VCaP (cell line): ENCODE measurements around the gene STAG3.
"Not testable (repeated sequence)": the region's sequence is repeated elsewhere in the genome, so short reads cannot be mapped to it uniquely, and the experiment has no call there.

ENCODE experiments used
- H3K27ac ChIP-seq: fragments of 450-650 bp; 2 replicates; pipeline ENCODE4 v1.5.1; 2017
- TF ChIP-seq, protein P1 (sequence below): fragments of 450-650 bp; conservative IDR thresholded peaks from 2 replicates; pipeline ENCODE4 v1.5.1; 2017; ENCODE audit warnings: mild to moderate bottlenecking, moderate library complexity

The STAG3 gene

DNA sequence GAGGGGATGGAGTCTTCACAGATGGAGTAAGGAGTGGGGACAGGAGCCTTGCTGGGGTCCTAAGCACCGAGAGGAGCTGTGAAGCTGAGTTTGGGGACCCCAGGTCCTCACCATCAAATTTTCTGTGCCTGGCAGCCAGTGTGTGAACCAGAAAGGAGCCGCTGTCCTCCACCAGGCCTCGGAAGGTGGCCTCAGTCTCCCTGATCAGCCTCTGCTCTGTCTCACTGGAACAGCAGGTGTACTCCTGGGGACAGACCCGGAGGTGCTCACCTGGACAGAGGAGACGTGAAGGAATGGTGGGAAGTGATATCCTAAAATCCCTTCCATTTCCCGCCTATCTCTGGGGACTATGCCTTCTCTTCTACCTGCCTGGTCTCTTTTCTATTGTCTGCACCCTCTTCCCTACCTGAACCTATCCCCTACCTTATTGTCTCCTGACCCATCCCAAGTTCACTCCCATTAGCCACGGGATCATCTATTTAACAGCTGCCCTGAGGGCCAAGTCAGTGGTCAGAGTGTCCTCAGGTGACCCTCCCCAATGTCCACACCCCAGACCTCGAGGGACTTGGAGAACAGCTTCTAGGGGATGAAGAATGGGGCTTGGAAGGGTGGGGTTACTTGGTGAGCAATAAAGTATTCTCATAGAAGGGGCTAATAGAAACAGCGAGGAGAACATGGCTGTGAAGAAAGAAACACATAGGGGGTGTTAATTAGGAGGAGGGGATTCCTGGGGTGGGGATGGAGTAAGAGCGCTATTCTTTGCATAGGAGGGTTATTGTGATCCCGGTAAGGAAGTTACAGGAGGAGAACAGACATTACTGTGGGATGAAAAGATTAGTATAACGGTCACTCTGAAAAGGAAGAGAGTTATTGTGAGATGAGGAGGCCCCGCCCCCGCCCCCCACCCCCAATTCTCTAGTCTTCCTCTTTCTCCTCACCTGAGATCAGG, 1.3 kb upstream of the STAG3 start:
- TF ChIP-seq, protein P1, sequence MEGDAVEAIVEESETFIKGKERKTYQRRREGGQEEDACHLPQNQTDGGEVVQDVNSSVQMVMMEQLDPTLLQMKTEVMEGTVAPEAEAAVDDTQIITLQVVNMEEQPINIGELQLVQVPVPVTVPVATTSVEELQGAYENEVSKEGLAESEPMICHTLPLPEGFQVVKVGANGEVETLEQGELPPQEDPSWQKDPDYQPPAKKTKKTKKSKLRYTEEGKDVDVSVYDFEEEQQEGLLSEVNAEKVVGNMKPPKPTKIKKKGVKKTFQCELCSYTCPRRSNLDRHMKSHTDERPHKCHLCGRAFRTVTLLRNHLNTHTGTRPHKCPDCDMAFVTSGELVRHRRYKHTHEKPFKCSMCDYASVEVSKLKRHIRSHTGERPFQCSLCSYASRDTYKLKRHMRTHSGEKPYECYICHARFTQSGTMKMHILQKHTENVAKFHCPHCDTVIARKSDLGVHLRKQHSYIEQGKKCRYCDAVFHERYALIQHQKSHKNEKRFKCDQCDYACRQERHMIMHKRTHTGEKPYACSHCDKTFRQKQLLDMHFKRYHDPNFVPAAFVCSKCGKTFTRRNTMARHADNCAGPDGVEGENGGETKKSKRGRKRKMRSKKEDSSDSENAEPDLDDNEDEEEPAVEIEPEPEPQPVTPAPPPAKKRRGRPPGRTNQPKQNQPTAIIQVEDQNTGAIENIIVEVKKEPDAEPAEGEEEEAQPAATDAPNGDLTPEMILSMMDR, result no peak
- peak overlapping the region; percentile 48 for H3K27ac ChIP-seq

DNA sequence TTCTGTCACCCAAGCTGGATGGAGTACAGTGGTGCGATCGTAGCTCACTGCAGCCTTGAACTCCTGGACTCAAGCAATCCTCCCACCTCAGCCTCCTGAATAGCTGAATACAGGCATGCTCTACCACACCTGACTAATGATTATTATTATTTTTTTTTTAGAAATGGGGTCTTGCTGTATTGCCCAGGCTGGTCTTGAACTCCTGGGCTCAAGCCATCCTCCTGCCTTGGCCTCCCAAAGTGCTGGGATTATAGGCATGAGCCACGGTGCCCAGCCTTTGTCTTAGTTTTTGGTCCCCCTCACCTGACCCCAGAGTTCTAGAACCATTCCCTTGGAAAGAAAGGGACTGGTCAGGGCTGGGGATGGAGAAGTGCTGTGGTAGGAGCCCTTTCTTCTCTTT, 2.4 kb downstream of the STAG3 start:
- H3K27ac ChIP-seq, result not testable (repeated sequence)

DNA sequence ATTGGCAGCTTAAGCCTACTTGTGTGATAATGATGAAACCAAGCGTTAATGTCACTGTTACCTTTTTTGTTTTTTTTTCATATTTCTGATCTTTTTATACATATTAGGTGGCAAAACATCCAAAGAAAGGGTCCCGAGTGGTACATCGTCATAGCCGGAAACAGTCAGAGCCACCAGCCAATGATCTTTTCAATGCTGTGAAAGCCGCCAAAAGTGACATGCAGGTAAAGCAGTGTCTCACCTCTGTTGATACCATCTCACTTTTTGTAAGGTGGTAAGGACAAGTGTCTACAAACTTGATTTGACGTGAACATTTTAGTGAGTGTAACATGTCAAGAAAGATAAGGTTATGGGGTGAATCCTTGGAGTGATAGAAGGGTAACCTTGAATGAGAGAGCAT, 4.9 kb downstream of the STAG3 start:
- not testable (repeated sequence) for H3K27ac ChIP-seq

DNA sequence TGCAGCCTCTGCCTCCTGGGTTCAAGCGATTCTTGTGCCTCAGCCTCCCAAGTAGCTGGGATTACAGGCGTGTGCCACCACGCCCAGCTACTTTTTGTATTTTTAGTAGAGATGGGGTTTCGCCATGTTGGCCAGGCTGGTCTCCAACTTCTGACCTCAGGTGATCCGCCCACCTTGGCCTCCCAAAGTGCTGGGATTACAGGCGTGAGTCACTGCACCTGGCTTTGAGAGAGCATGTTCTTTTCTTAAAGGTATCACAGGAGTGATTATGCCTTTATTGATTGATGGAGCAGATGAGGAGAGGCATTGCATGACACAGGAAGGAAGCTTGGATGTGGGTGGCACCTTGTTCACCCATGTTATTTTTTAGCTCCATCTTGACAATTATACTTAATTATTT, 5.4 kb downstream of the STAG3 start:
- not testable (repeated sequence) for H3K27ac ChIP-seq

GRCh38 chr7:100185726-100186125, 8.0 kb downstream of the STAG3 start:
- no peak overlapping the region for H3K27ac ChIP-seq

DNA sequence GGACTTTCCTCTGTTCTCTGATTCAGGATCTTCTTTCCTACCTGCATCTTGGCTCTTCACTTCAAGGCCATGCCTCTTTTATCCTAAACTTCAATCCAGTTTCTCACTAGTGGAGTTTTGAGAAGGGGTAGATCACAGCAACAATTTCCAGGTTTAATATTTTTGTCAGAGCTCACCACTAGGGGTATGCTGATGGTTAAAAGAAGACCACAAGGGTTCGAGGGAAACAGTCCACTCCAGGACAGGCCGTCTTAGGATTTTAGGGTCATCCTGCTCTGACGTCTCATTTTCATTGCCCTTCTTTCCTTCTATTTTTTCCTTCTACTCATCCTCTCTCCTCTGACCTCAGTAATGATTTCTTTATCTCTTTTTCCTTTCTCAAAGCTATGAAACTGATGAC, 11.3 kb downstream of the STAG3 start:
- TF ChIP-seq, protein P1, result no peak
- no peak overlapping the region for H3K27ac ChIP-seq

More at GRCh38 chr7:100185726-100186125, 8.0 kb downstream of the STAG3 start:
- TF ChIP-seq, protein P1, result no peak

DNA sequence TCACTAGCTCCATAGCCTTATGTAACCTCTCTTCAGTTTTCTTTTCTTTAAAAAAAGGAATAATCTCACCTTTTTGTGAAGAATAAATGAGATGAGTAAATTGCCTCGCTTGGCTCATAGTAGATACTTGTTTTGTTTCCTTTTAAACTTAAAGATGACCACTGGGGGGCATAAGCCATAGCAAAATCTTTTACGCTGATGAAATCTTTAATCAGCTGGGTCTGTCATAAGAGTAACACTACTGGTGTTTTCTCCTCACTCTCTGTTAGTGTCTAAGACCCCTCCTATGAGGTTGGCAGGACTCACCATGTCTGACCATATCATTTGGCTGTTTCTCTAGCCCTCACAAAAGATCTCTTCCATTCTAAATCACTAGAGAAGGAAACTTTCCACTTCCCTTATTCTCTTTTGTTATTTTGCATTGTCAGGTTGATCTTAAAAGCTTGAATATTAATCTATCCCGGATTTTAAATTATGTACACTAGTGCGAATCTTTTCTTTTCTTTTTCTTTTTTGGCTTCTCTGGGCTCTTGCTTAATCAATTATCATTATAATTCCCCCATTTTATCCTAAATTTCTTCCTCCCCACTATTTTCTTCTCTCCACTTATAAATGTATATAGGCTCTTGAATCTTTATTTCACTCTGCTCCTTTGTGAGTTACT, 12.5 kb downstream of the STAG3 start:
- no peak overlapping the region for H3K27ac ChIP-seq
- TF ChIP-seq, protein P1, result peak; percentile 37

GRCh38 chr7:100191775-100192174, 14.1 kb downstream of the STAG3 start:
- TF ChIP-seq, protein P1, result no peak
- no peak overlapping the region for H3K27ac ChIP-seq

DNA sequence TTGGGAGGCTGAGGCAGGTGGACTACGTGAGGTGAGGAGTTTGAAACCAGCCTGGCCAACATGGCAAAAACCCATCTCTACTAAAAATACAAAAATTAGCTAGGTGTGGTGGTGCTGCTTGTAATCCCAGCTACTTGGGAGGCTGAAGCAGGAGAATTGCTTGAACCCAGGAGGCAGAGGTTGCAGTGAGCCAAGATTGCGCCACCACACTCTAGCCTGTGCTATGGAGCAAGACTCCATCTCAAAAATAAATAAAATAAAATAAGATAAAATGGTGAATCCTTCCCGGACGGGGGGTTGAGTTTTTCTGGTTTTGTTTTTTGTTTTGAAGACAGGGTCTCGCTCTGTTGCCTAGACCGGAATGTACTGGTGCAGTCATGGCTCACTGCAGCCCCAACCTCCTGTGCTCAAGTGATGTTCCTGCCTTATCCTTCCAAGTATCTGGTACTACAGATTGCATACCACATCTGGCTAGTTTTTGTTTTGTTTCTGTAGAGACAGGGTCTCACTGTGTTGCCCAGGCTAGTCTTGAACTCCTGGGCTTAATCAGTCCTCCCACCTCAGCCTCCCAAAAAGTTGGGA, 14.7 kb downstream of the STAG3 start:
- not testable (repeated sequence) for H3K27ac ChIP-seq
